GM23338 (cell line): Measurements from ENCODE around the gene NPSR1.

Experiments
- EZH2 ChIP-seq: fragments of 200-600 bp; sonication (generic); IDR thresholded peaks from one replicate; pipeline ENCODE4 v1.8.0; 2017; ENCODE audit warnings: antibody characterized with exemption, mild to moderate bottlenecking, low read depth; ENCODE audit not compliant: unreplicated experiment
- EZH2phosphoT487 ChIP-seq: fragments of 200-600 bp; sonication (generic); IDR thresholded peaks from one replicate; pipeline ENCODE4 v1.8.1; 2018; ENCODE audit warnings: antibody characterized with exemption; ENCODE audit not compliant: unreplicated experiment
- POLR2AphosphoS5 ChIP-seq: IDR thresholded peaks from 2 replicates; pipeline ENCODE4 v1.6.1; 2016; ENCODE audit warnings: antibody characterized with exemption, low read depth
- TF ChIP-seq, protein P1 (sequence below), 2 experiments: fragments of 200-600 bp in 1 of 2; sonication (generic) in 1 of 2; conservative IDR thresholded peaks; 2 replicates each; pipeline versions ENCODE4 v1.5.1 to v1.6.1; 2016 to 2017; ENCODE audit warnings: antibody characterized with exemption in 2 of 2, low read depth in 2 of 2, mild to moderate bottlenecking in 2 of 2, moderate library complexity in 1 of 2

DNA sequence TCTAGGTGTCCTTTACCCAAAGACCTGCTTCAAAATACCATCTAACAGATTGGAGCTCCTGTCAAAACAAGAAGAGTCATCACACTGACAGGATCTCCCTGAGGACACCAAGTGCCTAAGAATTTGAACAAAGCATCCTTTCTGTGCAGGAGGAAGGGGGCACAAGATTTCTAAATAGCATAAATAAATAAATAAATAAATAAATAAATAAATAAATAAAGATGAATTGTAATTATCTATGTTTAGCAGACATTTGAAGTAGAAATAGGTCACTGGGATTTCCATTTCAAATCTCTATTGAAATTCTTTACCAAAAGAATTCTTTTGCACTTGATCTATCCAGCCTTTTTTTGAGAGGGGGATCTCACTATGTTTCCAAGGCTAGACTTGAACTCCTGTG lies 65.3 kb downstream of the NPSR1 start:
- TF ChIP-seq, protein P1, sequence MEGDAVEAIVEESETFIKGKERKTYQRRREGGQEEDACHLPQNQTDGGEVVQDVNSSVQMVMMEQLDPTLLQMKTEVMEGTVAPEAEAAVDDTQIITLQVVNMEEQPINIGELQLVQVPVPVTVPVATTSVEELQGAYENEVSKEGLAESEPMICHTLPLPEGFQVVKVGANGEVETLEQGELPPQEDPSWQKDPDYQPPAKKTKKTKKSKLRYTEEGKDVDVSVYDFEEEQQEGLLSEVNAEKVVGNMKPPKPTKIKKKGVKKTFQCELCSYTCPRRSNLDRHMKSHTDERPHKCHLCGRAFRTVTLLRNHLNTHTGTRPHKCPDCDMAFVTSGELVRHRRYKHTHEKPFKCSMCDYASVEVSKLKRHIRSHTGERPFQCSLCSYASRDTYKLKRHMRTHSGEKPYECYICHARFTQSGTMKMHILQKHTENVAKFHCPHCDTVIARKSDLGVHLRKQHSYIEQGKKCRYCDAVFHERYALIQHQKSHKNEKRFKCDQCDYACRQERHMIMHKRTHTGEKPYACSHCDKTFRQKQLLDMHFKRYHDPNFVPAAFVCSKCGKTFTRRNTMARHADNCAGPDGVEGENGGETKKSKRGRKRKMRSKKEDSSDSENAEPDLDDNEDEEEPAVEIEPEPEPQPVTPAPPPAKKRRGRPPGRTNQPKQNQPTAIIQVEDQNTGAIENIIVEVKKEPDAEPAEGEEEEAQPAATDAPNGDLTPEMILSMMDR (conservative IDR thresholded peaks at IDR 0.05; ENCODE audit: low read depth in 2 of 2): no peak
- no peak for TF ChIP-seq EZH2
- no peak for TF ChIP-seq POLR2AphosphoS5
- no peak for TF ChIP-seq EZH2phosphoT487
